Measurements from ENCODE around the gene ANGPTL4. TPM values are rescaled to one million over a fixed set of nuclear protein-coding genes. Genes with fewer than 3 reads are reported as not detected.

Gene ANGPTL4
- total and polyA plus RNA-seq, 2 experiments from 2014 or later, result 1.9 to 2.2 TPM

- TF ChIP-seq, protein P1, sequence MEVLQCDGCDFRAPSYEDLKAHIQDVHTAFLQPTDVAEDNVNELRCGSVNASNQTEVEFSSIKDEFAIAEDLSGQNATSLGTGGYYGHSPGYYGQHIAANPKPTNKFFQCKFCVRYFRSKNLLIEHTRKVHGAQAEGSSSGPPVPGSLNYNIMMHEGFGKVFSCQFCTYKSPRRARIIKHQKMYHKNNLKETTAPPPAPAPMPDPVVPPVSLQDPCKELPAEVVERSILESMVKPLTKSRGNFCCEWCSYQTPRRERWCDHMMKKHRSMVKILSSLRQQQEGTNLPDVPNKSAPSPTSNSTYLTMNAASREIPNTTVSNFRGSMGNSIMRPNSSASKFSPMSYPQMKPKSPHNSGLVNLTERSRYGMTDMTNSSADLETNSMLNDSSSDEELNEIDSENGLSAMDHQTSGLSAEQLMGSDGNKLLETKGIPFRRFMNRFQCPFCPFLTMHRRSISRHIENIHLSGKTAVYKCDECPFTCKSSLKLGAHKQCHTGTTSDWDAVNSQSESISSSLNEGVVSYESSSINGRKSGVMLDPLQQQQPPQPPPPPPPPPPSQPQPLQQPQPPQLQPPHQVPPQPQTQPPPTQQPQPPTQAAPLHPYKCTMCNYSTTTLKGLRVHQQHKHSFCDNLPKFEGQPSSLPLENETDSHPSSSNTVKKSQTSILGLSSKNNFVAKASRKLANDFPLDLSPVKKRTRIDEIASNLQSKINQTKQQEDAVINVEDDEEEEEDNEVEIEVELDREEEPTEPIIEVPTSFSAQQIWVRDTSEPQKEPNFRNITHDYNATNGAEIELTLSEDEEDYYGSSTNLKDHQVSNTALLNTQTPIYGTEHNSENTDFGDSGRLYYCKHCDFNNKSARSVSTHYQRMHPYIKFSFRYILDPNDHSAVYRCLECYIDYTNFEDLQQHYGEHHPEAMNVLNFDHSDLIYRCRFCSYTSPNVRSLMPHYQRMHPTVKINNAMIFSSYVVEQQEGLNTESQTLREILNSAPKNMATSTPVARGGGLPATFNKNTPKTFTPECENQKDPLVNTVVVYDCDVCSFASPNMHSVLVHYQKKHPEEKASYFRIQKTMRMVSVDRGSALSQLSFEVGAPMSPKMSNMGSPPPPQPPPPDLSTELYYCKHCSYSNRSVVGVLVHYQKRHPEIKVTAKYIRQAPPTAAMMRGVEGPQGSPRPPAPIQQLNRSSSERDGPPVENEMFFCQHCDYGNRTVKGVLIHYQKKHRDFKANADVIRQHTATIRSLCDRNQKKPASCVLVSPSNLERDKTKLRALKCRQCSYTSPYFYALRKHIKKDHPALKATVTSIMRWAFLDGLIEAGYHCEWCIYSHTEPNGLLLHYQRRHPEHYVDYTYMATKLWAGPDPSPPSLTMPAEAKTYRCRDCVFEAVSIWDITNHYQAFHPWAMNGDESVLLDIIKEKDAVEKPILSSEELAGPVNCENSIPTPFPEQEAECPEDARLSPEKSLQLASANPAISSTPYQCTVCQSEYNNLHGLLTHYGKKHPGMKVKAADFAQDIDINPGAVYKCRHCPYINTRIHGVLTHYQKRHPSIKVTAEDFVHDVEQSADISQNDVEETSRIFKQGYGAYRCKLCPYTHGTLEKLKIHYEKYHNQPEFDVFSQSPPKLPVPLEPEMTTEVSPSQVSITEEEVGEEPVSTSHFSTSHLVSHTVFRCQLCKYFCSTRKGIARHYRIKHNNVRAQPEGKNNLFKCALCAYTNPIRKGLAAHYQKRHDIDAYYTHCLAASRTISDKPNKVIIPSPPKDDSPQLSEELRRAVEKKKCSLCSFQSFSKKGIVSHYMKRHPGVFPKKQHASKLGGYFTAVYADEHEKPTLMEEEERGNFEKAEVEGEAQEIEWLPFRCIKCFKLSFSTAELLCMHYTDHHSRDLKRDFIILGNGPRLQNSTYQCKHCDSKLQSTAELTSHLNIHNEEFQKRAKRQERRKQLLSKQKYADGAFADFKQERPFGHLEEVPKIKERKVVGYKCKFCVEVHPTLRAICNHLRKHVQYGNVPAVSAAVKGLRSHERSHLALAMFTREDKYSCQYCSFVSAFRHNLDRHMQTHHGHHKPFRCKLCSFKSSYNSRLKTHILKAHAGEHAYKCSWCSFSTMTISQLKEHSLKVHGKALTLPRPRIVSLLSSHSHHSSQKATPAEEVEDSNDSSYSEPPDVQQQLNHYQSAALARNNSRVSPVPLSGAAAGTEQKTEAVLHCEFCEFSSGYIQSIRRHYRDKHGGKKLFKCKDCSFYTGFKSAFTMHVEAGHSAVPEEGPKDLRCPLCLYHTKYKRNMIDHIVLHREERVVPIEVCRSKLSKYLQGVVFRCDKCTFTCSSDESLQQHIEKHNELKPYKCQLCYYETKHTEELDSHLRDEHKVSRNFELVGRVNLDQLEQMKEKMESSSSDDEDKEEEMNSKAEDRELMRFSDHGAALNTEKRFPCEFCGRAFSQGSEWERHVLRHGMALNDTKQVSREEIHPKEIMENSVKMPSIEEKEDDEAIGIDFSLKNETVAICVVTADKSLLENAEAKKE (CRISPR knock-in tag; IDR thresholded peaks at IDR 0.05), result no peak
- TF ChIP-seq NANOG (IDR thresholded peaks at IDR 0.05; ENCODE audit: borderline replicate concordance), result no peak
- TF ChIP-seq, protein P2, sequence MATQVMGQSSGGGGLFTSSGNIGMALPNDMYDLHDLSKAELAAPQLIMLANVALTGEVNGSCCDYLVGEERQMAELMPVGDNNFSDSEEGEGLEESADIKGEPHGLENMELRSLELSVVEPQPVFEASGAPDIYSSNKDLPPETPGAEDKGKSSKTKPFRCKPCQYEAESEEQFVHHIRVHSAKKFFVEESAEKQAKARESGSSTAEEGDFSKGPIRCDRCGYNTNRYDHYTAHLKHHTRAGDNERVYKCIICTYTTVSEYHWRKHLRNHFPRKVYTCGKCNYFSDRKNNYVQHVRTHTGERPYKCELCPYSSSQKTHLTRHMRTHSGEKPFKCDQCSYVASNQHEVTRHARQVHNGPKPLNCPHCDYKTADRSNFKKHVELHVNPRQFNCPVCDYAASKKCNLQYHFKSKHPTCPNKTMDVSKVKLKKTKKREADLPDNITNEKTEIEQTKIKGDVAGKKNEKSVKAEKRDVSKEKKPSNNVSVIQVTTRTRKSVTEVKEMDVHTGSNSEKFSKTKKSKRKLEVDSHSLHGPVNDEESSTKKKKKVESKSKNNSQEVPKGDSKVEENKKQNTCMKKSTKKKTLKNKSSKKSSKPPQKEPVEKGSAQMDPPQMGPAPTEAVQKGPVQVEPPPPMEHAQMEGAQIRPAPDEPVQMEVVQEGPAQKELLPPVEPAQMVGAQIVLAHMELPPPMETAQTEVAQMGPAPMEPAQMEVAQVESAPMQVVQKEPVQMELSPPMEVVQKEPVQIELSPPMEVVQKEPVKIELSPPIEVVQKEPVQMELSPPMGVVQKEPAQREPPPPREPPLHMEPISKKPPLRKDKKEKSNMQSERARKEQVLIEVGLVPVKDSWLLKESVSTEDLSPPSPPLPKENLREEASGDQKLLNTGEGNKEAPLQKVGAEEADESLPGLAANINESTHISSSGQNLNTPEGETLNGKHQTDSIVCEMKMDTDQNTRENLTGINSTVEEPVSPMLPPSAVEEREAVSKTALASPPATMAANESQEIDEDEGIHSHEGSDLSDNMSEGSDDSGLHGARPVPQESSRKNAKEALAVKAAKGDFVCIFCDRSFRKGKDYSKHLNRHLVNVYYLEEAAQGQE (IDR thresholded peaks at IDR 0.05; ENCODE audit: unreplicated experiment), result no peak
- no peak for TF ChIP-seq STAT1 (IDR thresholded peaks at IDR 0.05; ENCODE audit: unreplicated experiment)
Observed at GRCh38 chr19:8392017-8392591, 28.1 kb downstream of the ANGPTL4 start (continued).

Measured in GM23338 (cell line).